Renal pelvis (tissue), 12 donors: ENCODE data around the gene ZNF32. TPM values are rescaled to one million over a fixed set of nuclear protein-coding genes. Genes with fewer than 3 reads are reported as not detected.

Source experiments
- DNase-seq: peaks from one replicate; pipeline ENCODE4 v3.0.0-alpha.2; 2013
- long read RNA-seq, 16 experiments: transcript quantifications; one replicate each; lab custom pipeline, GENCODE V29; 2026
- polyA plus RNA-seq, 3 donors: library from polyadenylated mRNA; unstranded; fragments of 120-200 nt; gene quantifications; one replicate each; pipeline ENCODE4 v1.2.1, GENCODE V29; 2013; ENCODE audit not compliant: insufficient read length in 3 of 3

Gene ZNF32, protein sequence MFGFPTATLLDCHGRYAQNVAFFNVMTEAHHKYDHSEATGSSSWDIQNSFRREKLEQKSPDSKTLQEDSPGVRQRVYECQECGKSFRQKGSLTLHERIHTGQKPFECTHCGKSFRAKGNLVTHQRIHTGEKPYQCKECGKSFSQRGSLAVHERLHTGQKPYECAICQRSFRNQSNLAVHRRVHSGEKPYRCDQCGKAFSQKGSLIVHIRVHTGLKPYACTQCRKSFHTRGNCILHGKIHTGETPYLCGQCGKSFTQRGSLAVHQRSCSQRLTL
- 10 to 100 TPM; 62.8 to 65.6 (median 65.2) TPM for polyA plus RNA-seq
- long read RNA-seq, donor 1, transcript ZNF32-201 (3 exons, 1,137 nt) = major isoform, 18 of 20 reads
- long read RNA-seq, donor 1, partial matches to known transcripts = 0 of 20 reads
- long read RNA-seq, donor 1, other reads (novel, unspliced or antisense) = 0 of 20 reads
- long read RNA-seq, donor 2, transcript ZNF32-201 (3 exons, 1,137 nt) = major isoform, 34 of 47 reads
- long read RNA-seq, donor 2, partial matches to known transcripts = 5 of 47 reads
- long read RNA-seq, donor 2, other reads (novel, unspliced or antisense) = 5 of 47 reads
- long read RNA-seq, donor 3, transcript ZNF32-201 (3 exons, 1,137 nt) = major isoform, 22 of 45 reads
- long read RNA-seq, donor 3, partial matches to known transcripts = 14 of 45 reads
- long read RNA-seq, donor 3, other reads (novel, unspliced or antisense) = 5 of 45 reads
- long read RNA-seq, donor 4, transcript ZNF32-201 (3 exons, 1,137 nt) = major isoform, 33 of 34 reads
- long read RNA-seq, donor 4, partial matches to known transcripts = 0 of 34 reads
- long read RNA-seq, donor 4, other reads (novel, unspliced or antisense) = 0 of 34 reads
- long read RNA-seq, donor 5, transcript ZNF32-201 (3 exons, 1,137 nt) = major isoform, 11 of 13 reads
- long read RNA-seq, donor 5, partial matches to known transcripts = 0 of 13 reads
- long read RNA-seq, donor 5, other reads (novel, unspliced or antisense) = 0 of 13 reads
- long read RNA-seq, donor 6, transcript ZNF32-201 (3 exons, 1,137 nt) = major isoform, 18 of 28 reads
- long read RNA-seq, donor 6, partial matches to known transcripts = 0 of 28 reads
- long read RNA-seq, donor 6, other reads (novel, unspliced or antisense) = 6 of 28 reads
- long read RNA-seq, donor 7, transcript ZNF32-202 (3 exons, 1,201 nt) = minor isoform, 5 of 23 reads
- long read RNA-seq, donor 7, transcript ZNF32-201 (3 exons, 1,137 nt) = major isoform, 18 of 23 reads
- long read RNA-seq, donor 7, partial matches to known transcripts = 0 of 23 reads
- long read RNA-seq, donor 7, other reads (novel, unspliced or antisense) = 0 of 23 reads
- long read RNA-seq, donor 8, transcript ZNF32-201 (3 exons, 1,137 nt) = major isoform, 14 of 14 reads
- long read RNA-seq, donor 8, partial matches to known transcripts = 0 of 14 reads
- long read RNA-seq, donor 8, other reads (novel, unspliced or antisense) = 0 of 14 reads
- long read RNA-seq, donor 9, transcript ZNF32-201 (3 exons, 1,137 nt) = major isoform, 29 of 47 reads
- long read RNA-seq, donor 9, partial matches to known transcripts = 15 of 47 reads
- long read RNA-seq, donor 9, other reads (novel, unspliced or antisense) = 0 of 47 reads
- long read RNA-seq, donor 10, transcript ZNF32-201 (3 exons, 1,137 nt) = major isoform, 17 of 30 reads
- long read RNA-seq, donor 10, partial matches to known transcripts = 11 of 30 reads
- long read RNA-seq, donor 10, other reads (novel, unspliced or antisense) = 0 of 30 reads
- long read RNA-seq, donor 11, transcript ZNF32-201 (3 exons, 1,137 nt) = major isoform, 11 of 17 reads
- long read RNA-seq, donor 11, transcript ZNF32-202 (3 exons, 1,201 nt) = minor isoform, 6 of 17 reads
- long read RNA-seq, donor 11, partial matches to known transcripts = 0 of 17 reads
- long read RNA-seq, donor 11, other reads (novel, unspliced or antisense) = 0 of 17 reads
- long read RNA-seq, donor 12, transcript ZNF32-201 (3 exons, 1,137 nt) = major isoform, 22 of 38 reads
- long read RNA-seq, donor 12, partial matches to known transcripts = 5 of 38 reads
- long read RNA-seq, donor 12, other reads (novel, unspliced or antisense) = 7 of 38 reads
- long read RNA-seq, donor 13, transcript ZNF32-201 (3 exons, 1,137 nt) = major isoform, 13 of 13 reads
- long read RNA-seq, donor 13, partial matches to known transcripts = 0 of 13 reads
- long read RNA-seq, donor 13, other reads (novel, unspliced or antisense) = 0 of 13 reads
- long read RNA-seq, donor 14 = 0 reads
- long read RNA-seq, donor 15, transcript ZNF32-201 (3 exons, 1,137 nt) = major isoform, 27 of 30 reads
- long read RNA-seq, donor 15, partial matches to known transcripts = 0 of 30 reads
- long read RNA-seq, donor 15, other reads (novel, unspliced or antisense) = 0 of 30 reads
- long read RNA-seq, donor 16, transcript ZNF32-201 (3 exons, 1,137 nt) = major isoform, 37 of 55 reads
- long read RNA-seq, donor 16, partial matches to known transcripts = 17 of 55 reads
- long read RNA-seq, donor 16, other reads (novel, unspliced or antisense) = 0 of 55 reads

DNA sequence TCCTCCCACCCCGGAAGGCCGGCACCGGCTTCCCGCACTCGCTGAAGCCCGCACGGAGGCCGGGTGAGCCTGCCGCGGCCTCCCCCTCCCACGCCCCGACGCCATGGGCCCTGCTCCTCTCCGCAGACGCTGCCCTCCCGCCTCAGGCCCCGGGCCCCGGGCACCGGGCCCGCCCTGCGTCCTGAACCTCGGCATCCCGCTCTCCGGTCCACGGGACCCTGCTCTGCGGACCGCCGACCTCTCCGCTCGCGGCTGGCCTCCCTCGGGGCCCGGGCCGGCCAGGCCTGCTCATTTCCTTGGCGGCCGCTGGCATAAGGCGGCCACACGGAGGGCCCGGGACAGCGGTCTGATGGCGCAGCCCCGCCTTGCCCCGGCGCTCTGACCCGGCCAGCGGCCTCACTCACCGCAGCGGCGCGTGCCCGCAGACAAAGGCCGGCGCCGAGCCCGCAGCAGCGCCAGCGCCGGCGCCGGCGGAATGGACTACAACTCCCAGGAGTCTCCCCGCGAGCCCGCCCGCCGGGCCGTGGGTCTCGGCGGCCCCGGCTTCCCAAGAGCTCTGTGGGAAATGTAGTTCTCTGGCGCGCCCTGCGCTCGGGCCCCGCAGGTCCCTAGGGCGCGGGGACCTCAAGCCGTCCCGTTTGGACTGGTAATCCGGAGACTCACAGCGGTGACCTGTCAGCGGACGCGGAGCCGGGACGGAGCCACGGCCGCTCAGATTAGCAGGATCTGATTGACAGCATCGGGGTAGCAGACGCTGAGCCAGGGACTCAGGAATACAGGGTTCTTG, at the start of gene ZNF32:
TSS of gene ZNF32 (minus strand) at position 484 of the 787 bp plus-strand sequence. CDS start 2,748 bp downstream, outside the sequence.
- DNase-seq = peak; percentile 89

DNA sequence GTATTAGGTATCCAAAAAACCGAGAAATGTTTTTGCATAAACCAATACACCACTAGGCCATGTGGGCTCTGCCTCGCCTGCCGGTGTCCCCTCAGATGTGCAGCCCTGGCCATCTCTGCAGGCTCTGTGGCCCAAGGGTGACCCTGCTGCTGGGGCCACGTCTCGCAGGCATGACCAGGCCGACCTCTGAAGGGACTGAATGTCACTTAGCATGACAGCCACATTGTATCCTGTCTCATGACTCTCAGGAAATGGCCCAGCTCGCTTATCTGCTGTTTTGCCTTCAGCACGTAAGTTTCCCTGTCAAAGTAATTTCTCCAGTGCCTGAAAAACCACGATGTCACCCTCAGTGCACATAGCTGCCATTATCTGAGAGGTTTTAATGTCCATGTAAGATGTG, 49.5 kb upstream of the ZNF32 start:
- DNase-seq = no peak

DNA sequence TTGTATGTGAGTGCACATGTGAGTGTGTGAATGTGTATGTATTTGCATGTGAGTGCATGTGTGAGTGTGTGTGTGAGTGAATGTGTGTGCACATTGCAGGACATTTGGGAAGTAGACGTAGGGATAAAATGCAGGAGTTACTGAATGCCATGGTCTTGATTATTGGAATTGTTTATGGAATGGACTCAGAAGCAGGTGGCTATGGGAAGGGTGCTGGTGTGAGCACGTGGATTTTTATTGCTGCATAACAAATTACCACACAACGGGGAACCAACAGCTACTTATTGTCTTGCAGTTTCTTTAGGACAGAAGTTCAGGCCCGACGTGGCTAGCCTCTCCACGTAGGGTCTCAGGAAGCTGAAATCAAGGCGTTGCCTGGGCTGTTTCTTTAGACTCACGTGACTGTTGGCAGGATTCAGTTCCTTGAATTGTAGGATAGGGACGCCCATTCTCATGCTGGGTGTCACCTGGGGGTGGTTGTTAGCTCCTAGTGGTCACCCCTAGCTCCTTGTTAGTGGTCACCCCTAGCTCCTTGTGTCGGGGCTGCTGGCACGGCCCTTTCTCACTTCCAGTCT, 48.3 kb upstream of the ZNF32 start:
- DNase-seq = no peak

DNA sequence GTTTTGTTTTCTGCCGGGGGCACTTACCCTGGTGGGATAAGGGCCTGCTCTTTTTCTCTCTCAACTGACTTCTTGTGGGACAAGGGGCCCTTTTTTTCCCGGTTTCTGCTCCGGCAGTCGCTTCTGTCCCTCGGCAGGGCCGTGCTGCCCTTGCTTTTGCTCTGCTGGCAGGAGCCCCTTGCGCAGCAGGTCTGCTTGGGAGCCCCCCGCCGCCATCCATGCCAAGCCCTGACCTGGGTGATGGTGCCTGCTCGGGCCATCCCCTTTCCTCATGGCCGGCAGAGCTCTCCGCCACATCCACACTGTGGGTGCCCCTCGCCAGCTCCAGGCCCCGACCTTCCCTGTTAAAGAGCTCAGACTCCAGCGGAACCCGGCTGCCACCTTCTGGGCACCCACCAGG, 47.0 kb upstream of the ZNF32 start:
- DNase-seq = no peak

DNA sequence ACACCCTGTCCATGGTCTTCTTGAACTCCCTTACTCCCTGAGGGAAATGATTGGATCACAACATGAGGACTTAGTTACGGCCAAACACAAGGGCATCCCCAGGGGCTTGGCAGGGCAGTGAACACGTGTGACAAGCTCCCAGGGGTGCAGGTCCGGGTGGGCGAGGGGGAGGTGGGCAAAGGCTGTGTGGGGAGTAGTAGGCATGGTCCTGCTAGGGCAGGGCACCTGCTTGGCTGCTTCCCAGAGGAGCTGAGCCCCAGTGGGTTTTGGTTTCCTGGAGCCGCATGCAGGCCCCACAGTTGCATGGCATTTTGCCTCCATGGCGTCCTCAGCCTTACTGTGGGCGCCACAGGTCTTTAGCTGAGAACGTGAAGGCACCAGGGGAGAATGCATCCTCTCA, 46.6 kb upstream of the ZNF32 start:
- no peak for DNase-seq

DNA sequence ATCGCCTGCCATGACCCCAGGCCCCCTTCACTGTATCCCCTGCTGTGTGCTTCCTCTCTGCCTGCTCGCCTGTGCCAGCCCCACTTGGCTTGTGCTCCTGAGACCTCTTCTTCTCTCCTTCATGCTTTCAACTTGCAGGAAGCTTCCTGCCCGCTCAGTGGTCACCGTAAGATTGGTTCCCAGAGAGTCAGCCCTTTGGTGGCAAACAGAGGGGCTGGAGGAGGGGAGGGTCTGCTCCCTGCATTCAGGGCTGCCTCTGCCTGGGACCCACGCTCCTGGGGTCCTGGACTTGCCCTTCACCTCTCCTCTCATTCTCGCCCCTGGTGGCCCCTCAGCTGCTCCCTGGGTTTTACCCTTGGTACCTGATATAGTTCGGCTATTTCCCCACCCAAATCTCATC, 45.8 kb upstream of the ZNF32 start:
- DNase-seq = no peak

DNA sequence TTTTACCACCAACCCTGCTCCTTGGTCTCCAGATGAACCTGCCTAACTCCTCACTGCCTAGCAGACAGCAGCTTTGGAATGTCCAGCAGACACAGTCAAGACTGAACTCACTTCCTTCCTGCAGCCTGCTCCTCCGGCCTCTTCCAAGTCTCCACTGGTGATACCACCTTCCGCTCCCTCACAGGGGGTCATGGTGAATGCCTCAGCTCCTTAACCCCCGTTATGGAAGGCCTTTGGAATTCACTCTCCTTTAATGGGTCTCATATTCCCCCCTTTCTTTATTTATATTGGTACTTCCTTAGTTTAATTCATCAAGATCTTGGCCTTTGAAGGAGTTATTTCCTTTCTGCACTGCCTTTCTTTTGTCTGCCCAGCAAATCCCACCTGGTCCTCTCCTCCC, 44.9 kb upstream of the ZNF32 start:
- DNase-seq = no peak

DNA sequence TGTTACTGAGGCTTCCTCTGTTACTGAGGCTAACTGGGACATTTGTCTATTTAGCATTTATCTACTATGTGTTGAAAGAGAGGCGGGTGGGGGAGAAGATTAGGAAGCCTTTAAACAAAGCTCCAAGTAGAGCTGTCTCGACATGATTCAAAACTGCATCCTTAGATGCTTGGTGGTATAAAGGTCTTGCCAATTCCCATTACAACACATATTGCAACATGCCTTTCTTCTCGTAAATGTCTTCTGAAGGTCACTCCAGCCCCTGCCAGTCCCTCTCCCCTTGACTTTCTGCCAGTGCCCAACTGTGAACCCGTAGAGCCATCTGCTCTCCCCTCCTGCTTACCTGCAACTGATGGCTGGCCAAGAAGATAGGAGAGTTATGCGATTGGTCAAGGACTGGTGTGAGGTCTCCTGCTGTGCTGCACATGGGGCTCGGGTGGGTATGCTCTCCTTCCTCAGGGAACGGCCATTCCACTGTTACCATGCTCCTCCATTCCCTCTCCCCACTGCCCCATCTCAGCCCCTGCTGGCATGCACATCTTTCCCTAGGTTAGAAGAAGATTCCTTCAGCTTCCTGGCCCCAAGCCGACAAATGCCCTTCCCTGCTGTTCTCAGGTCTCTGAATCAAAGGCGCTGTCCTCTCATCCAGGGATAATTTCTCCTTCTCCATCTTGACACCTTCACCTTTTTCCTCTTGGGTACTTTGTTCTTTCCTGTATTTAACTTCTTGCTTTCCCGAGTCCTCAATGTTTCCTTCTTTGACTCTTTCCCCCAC, 43.6 kb upstream of the ZNF32 start:
- DNase-seq = no peak

DNA sequence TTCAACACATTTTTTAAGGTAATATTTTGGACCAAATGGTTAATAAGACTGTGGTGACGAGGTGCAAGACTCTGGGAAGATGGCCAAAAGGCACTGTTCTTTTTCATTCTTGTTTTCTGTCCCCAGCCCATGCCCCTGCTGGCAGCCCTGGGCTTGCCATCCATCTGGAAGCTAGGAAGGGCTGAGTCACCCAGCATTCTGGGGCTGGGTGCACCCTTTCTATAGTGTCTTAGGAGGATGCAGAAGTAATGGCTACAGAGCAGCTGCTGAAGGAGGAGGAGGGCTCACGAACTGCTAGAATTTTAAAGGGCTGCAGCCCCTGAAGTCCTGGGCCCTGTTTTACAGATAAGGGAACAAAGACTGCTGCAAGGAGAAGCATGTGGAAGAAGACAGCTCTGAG, 42.8 kb upstream of the ZNF32 start:
- no peak for DNase-seq

DNA sequence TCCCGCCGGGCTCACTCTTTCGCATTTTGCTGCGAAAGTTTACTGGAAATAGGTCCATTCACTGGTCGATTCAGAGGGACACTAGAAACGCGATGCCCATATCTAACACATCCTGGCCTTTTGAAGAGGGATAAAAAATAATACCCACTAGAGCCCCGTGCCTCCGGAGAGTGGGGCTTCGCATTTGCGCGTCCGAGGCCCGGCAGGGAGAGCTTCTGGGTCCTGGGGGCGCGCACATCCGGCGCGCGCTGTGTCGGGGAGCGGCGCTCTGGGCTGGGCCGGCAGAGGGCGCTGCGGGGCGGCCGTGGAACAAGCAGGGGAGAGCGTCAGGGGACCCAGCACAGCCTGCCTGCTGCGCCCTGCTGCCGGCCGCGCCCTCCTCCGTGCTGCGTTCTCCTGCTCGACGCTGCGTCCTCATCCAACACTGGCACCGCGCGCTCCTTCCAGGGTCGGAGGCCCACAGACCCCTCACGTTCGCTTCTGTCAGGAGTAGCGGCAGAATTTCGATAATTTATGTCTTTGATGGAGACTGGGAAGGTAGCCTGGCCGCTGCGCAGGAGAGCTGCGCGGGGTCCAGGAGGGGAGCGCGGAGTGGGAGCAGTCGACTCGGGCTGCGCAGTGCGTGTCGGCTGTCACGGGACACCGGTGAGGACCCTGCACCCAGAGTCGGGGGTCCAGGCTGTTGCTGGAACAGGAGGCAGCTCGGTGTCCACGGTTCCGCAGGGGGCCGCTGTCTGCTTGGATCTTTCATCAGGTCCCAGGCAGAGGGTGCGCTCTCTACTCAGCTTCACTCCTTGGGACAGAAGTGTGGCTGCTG, 41.5 kb upstream of the ZNF32 start:
- peak; percentile 83 for DNase-seq

DNA sequence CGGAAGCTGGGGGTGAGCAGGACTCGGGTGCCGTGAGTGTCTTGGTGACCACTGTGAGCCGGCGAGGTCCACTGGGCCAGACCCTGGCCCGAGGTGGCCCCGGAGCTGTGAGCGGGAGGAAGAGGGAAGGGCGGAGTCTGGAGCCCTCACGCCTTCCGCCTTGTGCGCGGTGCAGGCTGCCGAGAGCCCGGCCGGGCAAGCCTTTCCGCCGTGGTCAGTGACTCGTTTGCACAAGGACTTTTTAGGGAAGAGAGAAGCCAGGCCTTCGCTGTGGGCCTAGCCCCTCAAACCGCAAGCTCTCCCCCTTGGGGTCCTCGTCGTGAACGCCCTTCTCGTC, 40.9 kb upstream of the ZNF32 start:
- no peak for DNase-seq

DNA sequence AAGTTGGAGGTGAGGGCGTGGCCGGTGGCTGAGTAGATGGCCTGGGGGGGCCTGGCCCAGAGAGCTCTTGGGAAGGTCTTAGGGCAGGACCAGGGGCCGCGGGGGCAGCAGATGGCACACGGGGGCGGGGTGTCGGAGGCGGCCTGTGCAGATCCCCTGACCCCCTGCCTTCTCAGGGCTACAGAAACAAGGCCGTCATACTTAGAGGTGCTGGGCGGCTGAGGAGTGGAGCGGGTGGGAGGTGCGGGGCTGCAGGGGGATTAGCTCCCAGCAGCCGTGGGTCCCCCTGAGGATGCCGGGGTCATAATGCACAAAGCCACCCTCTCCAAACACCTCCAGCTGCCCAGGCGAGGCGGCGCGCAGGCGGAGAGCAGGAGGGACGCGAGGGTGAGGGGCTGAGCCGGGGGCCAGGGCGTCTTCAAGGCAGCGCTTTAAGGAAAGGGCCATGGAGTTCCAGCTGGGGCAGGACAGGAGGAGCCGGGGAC, 40.4 kb upstream of the ZNF32 start:
- DNase-seq = no peak

DNA sequence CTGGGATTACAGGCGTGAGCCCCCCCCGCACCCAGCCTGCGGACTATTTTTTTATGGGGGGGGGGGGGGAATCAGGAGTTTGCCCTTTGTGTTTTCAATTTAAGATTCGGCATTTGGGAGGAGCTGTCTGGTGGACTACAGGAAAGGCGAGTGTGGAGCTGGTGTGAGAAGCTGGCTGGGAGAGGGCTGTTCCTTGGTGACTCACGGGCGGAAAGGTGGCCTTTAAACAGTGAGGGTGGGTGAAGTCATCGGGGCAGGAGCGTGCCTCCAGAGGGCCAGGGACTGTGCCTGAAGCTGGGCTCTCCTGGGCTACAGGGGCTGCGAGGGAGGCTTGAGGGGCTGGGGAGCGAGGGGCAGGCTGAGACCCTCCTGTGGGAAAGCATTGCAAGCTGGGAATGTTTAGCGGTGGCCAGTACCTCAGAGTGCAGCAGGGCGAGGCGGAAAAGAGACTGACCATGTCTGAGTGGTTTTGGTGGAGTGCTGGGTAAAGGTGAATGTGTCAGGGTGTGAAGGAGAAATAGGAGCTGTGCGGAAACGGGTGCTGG, 39.7 kb upstream of the ZNF32 start:
- DNase-seq = no peak

DNA sequence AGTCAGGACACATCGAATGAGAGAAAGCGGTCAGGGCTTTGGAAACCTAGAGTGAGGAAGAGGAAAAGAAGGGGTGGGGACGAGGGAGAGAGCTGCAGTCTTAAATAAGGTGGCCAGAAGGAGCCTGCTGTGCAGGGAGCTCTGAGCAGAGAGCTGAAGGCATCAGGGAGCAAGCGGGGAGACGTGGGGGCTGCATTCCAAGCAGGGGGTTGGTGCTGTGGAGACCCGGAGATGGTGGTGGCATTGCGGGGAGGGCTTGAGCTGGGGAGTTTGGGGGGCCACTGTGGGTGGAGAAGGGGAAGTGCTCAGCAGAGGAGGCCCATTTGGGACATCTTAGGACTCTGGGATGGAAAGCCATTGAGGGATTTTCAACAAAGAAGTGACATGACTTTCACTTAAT, 38.7 kb upstream of the ZNF32 start:
- no peak for DNase-seq

DNA sequence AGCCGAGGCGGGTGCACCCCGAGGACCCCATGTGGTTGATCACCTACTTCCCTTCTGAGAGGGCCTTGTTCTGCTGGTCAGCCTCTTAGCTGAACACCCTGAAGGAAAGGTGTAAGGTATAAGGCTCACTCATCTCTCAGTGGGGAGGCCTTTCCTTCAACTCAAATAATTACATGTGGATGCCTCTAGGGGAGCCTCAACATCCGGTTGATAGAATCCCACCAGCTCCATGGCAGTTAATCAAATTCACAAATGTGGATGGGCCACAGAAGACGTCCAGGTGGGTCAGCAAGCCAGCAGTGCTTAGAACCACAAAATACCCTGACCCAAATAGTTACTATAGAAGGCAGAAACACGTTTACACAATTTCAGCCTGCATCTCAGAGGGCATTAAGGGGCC, 37.7 kb upstream of the ZNF32 start:
- no peak for DNase-seq

DNA sequence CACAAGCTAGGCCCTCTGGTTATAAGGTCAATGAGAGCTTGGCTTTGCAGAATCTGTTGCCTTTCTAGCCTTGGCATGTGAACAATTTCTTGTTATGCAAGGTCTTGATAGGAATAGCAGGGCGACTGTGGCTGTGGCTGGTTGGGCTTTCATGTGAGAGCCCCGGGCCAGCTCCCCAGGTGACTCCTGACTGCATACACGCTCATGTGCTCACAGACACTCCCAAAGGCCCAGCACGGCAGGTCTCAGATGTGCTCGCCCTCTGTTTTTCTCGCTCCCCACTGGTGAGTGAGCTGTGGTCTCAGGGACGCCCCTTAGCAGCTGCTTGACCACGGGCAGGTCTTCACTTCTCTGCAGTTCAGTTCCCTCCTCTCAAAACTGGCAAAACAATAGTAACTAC, 37.1 kb upstream of the ZNF32 start:
- DNase-seq = no peak
